ENCODE measurements around the gene RABGGTA.
A peak's percentile ranks its signal among the peaks of the same experiment; 100 is the strongest.
"Not testable (repeated sequence)": the region's sequence is repeated elsewhere in the genome, so short reads cannot be mapped to it uniquely, and the experiment has no call there.

Gene RABGGTA

DNA sequence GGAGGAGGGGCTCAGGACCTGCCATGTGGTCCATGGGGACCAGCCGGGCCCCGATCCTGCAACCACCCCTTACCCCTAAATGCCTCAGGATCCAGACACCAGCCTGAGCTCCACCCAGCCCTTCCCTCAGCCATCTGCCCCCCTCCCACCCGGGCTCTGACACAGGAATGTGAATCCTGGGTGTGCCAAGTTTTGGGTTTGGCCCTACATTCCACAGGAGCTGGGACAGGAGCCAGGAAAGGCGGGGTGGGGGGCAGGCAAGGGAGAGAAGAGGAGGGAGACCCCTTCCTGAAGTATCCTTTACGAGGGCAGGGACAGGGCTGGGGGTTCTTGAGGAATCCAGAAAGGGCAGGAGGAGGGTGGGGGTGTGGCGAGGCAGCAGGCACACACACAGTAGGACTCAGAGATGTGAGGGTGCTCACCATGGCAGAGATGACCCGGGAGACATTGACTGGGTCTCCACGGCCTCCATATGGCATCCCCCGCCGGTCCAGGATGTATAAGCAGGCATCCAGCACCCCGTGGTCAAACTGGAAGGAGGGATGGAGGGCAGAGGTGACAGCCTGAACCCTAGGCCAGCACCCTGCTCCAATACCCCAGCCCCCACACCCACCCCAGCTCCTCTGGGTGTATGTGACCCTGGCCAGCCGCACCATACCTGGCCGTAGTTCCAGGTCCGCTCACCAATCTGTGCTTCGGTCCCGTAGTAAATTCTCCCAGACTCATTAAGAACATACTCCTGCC, 11.9 kb downstream of the RABGGTA start:
- no peak for DNase-seq

DNA sequence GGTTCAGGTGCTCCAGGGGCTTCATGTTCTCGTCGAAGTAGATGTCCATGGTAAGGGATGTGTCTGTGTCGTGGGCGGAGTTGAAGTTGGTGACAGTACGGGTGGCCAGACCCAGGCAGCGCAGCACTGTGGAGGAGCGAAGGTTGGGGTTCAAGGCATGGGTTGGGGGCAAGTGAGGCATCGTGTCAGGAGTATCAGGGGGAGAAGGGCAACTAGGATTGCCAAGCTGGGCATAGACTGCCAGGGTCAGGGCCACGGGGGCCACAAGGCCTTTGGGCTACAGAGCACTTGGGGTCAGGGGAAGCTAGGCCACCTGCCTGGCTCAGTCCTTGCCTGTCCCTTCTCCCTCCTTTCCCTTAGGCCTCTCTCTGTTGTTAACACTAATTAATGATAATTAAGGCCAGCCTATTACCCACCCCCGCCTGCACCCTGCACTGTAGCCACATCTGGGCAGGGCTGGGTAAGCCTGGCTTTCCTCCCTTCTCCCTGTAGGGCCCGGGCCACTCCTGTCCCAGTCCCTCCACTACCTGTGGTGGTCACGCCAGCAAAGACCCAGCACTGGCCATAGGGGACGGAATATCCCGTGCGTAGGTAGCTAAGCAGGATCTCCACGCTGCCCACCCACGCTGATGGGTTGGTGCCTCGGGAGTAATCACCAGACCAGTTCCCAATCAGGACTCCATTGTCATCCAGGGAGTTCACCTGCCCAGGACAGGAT, 12.7 kb downstream of the RABGGTA start:
- no peak for DNase-seq

DNA sequence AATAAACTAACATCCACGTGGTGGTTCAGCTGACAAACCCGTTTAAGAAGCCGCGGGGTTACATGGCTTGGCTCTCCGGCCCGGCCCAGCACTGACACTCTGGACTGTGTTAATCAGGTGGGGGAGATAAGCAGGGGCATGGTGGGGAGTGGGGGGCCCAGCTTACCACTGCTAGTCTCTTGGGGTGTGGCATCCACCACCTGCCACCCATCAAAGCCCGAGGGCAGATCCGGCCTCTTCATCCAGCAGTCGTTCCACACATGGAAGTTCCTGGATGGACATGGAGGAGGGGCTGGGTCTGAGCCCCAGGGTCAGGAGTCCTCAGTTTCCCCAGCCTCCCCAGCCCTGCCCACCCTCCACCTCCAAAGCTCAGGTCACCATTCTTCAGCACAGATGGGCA, 13.3 kb downstream of the RABGGTA start:
- no peak for DNase-seq

DNA sequence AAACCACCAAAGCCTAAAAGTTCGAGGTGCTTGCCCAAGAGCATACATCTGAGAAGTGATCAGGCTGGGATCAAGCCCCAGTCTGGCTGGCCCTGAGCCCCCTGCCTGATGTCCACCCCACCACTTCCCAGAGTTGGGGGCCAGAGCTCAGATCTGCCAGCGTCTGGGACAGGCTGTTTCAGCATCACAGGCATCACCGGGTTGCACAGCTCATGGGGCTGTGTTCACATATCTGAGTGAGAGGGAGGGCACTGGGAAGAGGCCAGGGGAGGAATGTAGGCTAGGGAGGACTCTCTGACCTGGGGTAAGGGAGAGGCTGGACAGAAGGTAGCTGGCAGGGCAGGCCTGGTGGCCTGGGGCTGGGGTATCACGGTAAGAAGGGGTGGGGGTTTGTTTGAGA, 14.4 kb downstream of the RABGGTA start:
- DNase-seq = no peak

DNA sequence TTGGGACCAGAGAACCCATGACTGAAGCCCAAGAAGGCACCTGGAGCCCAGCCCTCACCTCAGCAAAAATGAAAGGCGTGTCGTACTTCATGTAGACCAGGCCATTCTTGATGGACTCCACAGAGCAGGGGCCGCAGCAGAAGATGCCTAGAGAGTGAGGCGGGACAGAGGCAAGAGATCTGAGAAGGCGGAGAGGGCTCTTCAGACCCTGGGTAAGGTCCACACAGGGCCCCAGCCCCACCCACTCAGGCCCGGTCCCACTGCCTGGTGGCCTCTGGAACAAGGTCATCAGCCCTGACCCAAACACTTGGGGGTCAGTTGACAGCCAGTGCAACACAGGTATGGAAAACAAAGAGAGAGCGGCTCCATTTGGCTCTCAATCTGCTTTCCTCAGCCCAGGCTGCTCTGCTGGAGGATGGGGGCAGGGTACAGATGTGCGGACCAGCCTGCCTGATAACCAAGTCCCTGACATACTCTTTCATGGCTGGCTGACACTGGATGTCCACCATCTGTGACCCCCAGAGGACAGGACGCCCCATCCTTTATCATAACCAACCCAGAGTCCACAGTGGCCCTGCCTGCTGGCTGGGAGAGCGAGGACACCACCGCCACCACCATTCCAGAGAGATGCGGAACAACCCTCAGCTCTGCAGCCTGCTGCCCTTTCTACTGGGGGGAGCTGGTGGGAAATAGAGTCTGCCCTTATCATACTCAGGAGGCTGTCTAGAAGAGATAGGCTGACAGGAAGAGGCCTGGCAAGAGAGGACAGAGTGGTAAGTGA, 15.3 kb downstream of the RABGGTA start:
- DNase-seq = no peak

DNA sequence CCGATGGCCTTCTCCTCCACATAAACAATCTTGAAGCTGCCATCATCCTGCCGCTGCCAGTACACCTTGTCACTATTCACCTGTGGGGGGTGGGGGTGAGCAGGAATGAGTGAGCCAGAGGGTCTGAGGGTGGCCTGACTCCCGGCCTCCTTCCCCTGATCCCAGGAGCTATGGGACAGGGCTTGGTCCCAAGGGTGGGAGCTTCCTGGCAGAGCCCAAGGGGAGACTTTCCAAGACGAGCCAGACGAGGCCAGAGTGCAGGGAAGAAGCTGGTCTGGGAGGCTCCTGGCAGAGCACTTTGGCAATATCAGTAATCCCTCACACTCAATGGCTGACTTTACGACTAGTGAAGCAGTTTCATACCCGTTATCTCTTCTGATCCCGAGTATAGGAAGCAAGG, 16.0 kb downstream of the RABGGTA start:
- no peak for DNase-seq

DNA sequence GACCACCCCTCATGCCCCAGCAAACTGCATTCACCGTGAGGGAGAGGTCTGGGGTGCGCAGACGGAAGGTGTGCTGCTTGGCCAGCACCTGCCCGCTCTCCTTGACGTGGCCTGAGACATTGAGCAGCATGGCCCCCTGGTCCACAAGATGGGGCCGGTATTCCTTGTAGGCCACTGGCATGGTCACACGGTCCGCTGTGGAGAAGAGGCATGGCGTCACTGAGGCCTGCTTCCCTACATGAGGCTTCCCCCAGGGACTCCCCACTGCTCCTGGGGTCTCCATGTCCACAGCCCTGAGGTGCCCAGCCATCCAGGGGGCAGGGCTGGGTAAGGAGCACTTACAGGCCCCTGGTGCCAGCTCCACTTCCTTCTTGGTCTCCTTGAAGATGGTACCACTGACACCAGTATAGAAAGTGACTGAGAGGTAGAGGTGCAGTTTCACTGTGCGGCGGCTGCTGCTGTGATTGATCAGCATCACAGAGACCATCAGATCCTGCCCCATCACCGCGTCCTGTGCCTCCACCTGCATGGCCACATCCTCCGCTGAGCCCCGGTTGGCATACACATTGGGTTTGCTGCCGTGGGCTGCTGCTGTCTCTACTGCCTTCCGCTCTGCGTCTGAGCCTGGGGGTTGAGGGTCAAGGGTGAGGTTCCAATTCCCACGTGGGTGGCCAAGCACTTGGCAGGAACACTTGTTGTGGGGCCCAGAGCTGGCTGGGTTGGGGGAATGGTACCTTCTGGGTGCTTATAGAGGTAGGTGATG, 16.6 kb downstream of the RABGGTA start:
- DNase-seq = no peak

DNA sequence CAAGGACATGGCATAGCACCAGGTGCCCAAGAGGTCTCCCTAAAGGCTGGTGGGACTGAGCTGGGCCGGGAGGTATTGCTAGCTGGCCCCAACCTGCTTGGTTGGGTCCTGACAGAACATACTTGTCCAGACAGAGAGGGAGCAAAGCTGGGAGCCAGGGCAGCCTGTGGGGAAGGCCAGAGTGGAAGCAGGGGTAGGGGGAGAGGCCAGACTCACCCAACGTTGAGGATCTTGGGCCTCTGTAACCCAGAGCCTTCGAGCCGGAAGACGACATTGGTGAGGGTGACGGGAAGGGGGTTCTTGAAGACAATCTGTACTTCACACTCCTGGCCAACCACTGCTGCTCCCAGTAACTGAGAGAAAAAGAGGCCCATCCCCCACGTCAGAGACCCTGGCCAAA, 17.5 kb downstream of the RABGGTA start:
- DNase-seq = no peak

DNA sequence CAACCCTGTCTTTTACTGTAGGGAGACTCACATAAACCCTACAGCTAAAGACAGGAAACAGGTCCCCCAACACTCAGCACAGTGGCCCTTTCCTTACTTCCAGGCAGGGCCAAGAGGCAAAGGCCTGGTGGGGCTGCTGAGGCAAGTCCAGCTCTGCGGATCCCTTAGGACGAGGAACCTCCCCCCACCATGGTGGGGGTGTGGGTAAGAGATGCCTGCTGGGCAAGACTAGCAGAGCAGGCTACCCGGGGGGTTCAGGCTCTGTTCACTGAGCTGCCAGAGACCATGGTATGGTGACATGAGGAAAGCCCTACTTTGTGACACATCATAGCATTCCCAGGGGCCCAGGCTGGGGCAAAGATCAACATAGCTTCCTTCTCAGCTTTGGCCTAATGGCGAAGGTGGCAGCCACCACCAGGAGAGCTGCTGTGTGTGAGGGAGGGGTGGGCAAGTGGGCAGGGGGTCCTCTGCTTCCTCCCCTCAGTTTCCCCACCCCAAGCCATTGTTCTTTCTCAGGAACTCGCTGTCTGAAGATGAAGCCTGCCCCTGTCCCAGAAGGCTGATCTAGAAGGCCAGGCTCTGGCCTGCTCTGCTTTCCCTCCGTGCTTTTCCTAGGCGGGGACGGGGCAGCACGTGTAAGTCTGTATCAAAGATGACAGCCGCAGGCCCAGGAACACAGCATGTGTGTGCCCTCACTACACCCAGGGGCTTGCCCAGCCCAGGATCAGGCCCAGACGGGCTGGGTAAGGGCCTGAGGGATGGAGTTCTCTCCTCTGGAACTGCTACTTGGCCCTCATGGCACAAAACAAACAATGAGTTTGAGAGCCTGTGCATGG, 18.9 kb downstream of the RABGGTA start:
- no peak for DNase-seq

DNA sequence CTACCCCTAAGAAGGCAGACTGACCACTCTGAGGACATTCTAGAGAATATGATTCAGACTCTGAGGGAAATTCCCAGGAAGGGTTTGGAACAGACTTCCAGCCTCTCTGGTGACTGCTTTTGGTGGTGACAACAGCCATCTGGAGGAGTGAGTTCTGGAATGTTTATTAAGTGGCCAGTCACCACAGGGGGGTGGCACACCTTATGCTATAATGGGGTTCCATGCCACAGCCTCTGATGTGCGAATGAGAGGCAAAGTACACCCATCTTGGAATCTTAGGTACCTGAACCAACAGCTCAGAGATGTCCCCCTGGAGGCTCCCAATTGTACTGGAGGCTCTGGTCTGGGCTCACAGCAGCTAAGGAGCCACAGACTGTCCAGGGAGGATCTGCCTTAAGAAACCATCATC, 19.5 kb downstream of the RABGGTA start:
- DNase-seq = no peak

DNA sequence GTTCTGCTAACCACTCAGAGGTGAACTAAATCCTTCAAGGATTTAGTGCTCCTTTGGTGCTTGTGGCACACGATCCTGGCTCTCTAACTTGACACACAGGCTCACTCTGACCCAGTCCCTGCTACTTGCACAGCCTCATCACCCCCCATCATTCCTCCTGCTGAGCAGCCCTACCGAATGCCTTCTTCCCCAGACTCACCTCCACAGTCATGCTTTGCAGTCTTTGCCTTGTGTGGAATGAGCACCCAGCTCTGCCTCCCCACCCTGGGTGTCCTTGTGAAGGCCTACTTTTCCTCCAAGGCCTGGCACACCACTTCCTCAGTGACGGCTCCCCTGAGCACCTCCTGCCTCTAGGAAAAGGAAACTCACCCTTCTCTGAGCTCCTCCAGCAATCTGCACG, 21.0 kb downstream of the RABGGTA start:
- DNase-seq = no peak

DNA sequence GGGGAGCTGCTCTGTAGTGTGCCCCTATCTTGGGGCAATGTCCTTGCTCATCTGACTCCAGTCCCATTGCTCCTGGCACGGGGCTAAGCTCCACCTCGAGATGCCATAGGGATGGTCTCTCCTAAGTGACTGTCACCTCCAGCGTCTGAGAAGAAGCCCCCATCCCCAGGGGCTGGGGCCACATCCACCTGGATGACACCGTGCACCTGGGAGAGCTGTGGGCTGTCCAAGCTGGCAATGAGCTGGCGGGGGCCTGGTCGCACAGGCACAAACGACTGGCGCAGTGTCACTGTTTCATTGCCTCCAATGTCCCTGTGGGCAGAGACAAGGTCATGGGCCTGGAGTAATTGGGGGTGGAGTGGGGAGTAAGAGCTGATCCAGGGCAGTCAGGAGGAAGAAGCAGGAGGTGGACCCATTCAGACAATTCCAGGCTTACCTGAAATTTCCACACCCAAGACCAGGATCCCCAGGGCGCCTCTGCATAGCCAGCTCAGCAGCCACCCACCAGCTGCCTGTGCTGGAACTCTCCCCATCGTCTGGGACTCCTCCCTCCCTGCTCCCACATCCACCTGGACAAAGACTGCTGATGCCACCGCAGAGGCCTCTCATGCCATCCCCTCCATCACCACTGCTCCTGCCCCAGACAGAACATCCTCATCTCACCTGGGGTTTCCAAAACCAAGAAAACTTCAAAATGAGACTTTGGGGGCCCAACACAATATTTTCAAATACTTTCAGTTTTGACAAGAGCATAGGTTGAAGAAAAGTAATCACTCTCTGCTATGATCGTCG, 22.0 kb downstream of the RABGGTA start:
- DNase-seq = no peak

DNA sequence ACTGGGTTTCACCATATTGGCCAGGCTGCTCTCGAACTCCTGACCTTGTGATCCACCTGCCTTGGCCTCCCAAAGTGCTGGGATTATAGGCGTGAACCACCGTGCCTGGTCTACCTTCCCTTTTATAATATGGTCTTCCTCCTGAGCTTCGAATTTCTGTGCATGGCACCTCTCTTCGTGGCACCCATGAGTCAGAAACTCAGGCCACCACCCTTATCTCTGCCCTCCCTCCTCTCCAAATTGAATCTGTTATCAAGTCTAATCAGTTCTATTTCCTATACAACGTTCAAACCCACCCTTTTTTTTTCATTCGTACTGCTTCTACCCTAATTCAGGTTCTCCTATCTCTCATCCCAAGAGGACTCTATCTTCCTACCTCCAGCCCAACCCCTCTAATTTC, 24.0 kb downstream of the RABGGTA start:
- DNase-seq = peak; percentile 33

DNA sequence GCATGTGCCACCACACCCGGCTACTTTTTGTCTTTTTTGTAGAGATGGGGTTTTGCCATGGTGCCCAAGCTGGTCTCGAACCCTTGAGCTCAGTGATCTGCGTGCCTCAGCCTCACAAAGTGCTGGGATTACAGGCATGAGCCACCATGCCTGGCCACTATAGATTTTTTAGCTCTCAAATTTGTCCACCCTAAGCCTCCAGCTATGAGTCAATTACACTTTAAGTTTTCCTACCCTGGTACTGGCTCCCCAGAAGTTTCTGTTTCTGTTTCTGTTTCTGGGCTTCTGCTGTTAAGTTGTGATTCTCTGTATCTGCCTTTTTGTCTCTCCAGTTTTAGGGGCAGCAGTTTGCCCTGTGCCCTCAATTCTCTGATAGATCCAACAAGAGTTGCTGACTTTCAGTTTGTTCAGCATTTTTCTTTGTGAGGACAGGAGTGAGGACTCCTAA, 24.6 kb downstream of the RABGGTA start:
- DNase-seq = peak; percentile 86

DNA sequence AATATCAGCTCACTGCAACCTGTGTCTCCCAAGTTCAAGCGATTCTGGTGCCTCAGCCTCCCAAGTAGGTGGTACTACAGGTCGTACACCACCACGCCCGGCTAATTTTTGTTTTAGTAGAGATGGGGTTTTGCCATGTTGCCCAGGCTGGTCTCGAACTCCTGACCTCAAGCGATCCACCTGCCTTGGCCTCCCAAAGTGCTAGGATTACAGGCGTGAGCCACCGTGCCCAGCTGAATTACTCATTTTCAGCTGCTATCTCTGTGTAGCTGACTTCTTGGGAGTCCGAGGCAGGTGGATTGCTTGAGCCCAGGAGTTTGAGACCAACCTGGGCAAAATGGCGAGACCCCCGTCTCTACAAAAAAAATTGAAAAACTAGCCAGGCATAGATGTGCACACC, 26.0 kb downstream of the RABGGTA start:
- DNase-seq = not testable (repeated sequence)

DNA sequence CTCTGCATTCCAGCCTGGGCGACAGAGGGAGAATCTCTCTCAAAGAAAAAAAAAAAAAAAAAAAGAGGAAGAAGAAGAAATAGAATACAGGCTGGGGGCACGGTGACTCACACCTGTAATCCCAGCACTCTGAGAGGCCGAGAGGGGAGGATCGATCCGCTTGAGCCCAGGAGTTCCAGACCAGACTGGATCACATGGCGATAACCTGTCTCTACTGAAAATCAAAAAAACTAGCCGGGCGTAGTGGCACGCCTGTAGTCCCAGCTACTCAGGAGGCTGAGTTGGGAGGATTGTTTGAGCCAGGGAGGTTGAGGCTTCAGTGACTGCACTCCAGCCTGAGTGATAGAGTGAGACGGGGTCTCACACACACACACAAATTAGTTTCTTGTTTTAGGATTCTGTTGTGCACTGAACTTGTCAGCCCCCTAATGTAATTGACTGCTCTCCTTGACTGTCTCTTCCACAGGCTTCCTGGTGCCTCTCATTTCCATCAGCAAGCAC, 28.0 kb downstream of the RABGGTA start:
- no peak for DNase-seq

DNA sequence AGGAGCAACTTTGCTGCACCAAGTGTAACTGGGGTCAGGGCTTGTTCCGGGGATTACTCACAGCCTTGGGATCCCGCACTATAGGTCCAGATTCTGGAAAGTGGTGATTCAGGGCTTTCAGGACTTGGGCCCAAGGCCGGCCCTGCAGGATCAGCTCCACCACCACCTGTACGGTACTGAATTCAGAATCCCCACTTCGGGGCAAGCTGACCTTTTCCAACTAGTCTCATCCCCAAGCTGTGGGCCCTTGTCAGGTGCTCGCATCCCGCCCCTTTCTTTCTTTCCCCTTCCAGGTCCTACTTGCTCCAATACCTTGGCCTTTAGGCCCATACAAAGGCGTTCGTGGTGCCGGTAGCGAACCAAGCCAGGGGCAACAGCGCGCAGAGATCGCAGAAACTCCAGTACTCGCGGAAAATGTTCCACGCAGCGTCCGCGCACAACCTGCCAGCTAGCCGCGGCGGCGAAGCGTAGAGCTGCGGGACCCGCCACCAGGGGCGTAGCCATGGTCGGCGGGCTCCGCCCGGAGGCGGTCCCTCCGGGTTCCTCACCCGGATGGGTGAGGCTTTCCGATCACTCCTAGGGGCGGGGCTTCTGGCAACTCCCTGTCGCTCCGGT, 29.5 kb downstream of the RABGGTA start:
- DNase-seq = peak; percentile 96

DNA sequence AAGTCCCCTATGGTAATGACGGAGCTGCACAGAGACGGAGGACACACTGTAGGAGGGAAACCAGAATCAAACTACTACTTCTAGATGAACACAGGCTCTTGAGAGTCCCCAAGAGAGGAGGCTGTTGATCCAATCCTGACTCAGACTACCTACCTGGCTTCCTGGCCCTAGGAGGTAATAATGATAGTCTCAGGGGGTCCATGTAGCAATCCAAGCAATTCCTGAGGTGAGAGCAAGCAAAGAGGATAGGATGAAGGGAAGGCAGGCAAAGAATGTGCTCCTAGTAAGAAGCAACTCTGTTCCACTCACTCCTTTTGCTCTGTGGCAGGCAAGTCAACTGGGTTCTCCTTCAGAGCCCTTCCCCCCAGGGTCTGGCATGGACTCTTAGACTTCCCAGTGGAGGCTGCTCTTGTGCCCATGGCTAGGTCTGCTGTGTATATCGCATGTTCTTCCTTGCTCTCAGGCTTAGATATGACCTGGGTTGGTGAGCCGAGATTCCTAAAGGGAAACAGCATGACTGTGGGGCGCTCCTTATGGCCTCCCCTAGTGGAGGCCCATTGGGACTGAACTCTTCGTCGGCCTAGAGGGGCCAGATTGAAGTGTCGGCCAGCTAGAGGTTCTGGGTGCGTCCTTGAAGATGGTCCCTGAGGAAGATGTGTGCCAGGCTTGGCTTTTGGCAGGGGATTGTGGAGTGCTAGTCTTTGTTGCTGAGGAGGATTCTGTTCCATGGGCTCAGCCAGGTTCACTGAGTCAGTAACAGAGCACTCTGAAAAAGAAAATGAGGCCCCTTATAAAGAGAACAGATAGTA, 31.1 kb downstream of the RABGGTA start:
- no peak for DNase-seq

DNA sequence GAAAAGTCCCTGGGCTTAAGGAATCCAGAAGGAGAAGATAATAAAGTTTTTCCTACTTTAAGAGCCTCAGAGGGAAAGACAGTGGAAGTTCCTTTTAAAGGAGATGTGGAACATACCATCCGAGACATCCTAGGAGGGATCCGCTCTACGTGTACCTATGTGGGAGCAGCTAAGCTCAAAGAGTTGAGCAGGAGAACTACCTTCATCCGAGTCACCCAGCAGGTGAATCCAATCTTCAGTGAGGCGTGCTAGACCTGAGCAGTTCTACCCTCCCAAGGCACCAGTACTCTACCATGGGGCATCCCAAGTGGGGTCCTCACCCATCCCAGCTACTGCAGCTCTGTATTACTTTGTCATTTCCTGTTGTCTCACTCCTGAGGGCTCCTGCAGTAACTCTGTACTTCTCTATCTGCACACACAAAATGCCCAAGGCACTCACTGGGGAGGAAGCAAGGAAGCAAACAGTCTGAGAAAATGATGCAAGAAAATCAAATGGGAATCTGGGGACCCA, 32.8 kb downstream of the RABGGTA start:
- no peak for DNase-seq

All from activated CD4-positive, alpha-beta T cell treated with anti-CD3 and anti-CD28 coated beads, Interleukin-10, Interleukin-2, amounts not matched to agents 100 ng/mL and 50 ng/mL, durations not matched to agents 16 hours and 8 hours (primary cell).